Endothelial cell of umbilical vein (primary cell): ENCODE measurements around the gene KBTBD3. TPM values are rescaled to one million over a fixed set of nuclear protein-coding genes. Genes with fewer than 3 reads are reported as not detected.

Experiments used
- BruUV-seq: library from RNA; stranded (reverse); fragments of 400-500 nt; replicated peaks from 2 replicates; lab custom pipeline; 2021; lab: Mats Ljungman, UMichigan
- CTCF ChIA-PET: fragments of 300-600, 350-600 bp; sonication (Branson Sonifier 250); formaldehyde crosslinking; loops from one replicate; lab custom pipeline; 2021; ENCODE audit warnings: antibody characterized with exemption, inconsistent platforms; lab: Charles Lee
- POLR2A ChIA-PET: fragments of 300-600, 350-600 bp; sonication (Branson Sonifier 250); formaldehyde crosslinking; loops from one replicate; lab custom pipeline; 2021; ENCODE audit warnings: antibody characterized with exemption, inconsistent platforms; lab: Charles Lee
- DNase-seq: peaks from one replicate; pipeline ENCODE4 v3.0.0-alpha.2; 2011; ENCODE audit warnings: low read depth, low spot score
- FAIRE-seq: peaks from 2 replicates; lab custom pipeline; 2011; peaks lifted over from hg19 to GRCh38; lab: Jason Lieb, UNC
- H2AFZ ChIP-seq: 2 replicates; pipeline ENCODE4 v1.6.0; 2012; ENCODE audit warnings: low read depth, low read length, control low read depth, inconsistent platforms
- H3K27ac ChIP-seq: 2 replicates; pipeline ENCODE4 v1.5.1; 2011; ENCODE audit warnings: low read depth, mild to moderate bottlenecking, control low read depth, low read length, moderate library complexity; ENCODE audit not compliant: insufficient read depth
- H3K27me3 ChIP-seq, 2 experiments: 2 replicates each; pipeline versions ENCODE4 v1.6.0 to v1.6.1; 2011; ENCODE audit warnings: low read length in 2 of 2, mixed read lengths in 1 of 2; ENCODE audit not compliant: control insufficient read depth in 2 of 2, insufficient read depth in 2 of 2
- H3K36me3 ChIP-seq, 2 experiments: 2 replicates in 1 of 2; 3 replicates in 1 of 2; pipeline ENCODE4 v1.5.1; 2011; ENCODE audit warnings: low read length in 2 of 2, mild to moderate bottlenecking in 1 of 2, moderate library complexity in 1 of 2; ENCODE audit not compliant: control insufficient read depth in 2 of 2, insufficient read depth in 2 of 2; ENCODE audit errors: extremely low read depth in 1 of 2
- H3K4me1 ChIP-seq: 3 replicates; pipeline ENCODE4 v1.5.1; 2011; ENCODE audit warnings: mild to moderate bottlenecking, low read length; ENCODE audit not compliant: control insufficient read depth, insufficient read depth; ENCODE audit errors: extremely low read depth
- H3K4me2 ChIP-seq: 2 replicates; pipeline ENCODE4 v1.6.1; 2011; ENCODE audit warnings: low read length, control low read depth, mixed read lengths; ENCODE audit not compliant: insufficient read depth
- H3K4me3 ChIP-seq, 3 experiments: fragments of 200-600 bp in 1 of 3; sonication (generic), shearing (Covaris generic) in 1 of 3; replicated peaks in 1 of 3; 2 replicates each; pipeline ENCODE4 v1.5.1; 2011 to 2016; ENCODE audit warnings: control low read depth in 3 of 3, low read length in 3 of 3, mild to moderate bottlenecking in 2 of 3, inconsistent platforms in 1 of 3, low read depth in 1 of 3, moderate library complexity in 1 of 3; ENCODE audit not compliant: insufficient read depth in 1 of 3
- H3K79me2 ChIP-seq: 2 replicates; pipeline ENCODE4 v1.6.0; 2012; ENCODE audit warnings: low read length, inconsistent platforms; ENCODE audit not compliant: control insufficient read depth, insufficient read depth
- H3K9ac ChIP-seq: replicated peaks from 2 replicates; pipeline ENCODE3; 2011; ENCODE audit warnings: low read length, control low read depth; ENCODE audit not compliant: insufficient read depth; ENCODE audit errors: extremely low read depth
- H3K9me1 ChIP-seq: replicated peaks from 3 replicates; pipeline ENCODE4 v1.6.0; 2011; ENCODE audit warnings: mild to moderate bottlenecking, low read length; ENCODE audit not compliant: control insufficient read depth, insufficient read depth; ENCODE audit errors: extremely low read depth
- H3K9me3 ChIP-seq: replicated peaks from 2 replicates; pipeline ENCODE4 v1.5.1; 2012; ENCODE audit warnings: low read length, inconsistent platforms; ENCODE audit not compliant: control insufficient read depth, insufficient read depth
- H4K20me1 ChIP-seq: replicated peaks from 2 replicates; pipeline ENCODE3; 2011; ENCODE audit warnings: mild to moderate bottlenecking, low read length; ENCODE audit not compliant: control insufficient read depth, insufficient read depth; ENCODE audit errors: extremely low read depth
- EZH2 ChIP-seq: IDR thresholded peaks from 2 replicates; pipeline ENCODE4 v1.6.1; 2012; ENCODE audit warnings: borderline replicate concordance, low read depth, mild to moderate bottlenecking, moderate library complexity, low read length, inconsistent platforms; ENCODE audit not compliant: severe bottlenecking
- FOS ChIP-seq: IDR thresholded peaks from 2 replicates; pipeline ENCODE4 v1.6.1; 2011; ENCODE audit warnings: mild to moderate bottlenecking, low read length, moderate library complexity, borderline replicate concordance; ENCODE audit not compliant: insufficient read depth
- GATA2 ChIP-seq: IDR thresholded peaks from 2 replicates; pipeline ENCODE4 v1.7.0; 2011; ENCODE audit warnings: low read depth, mild to moderate bottlenecking, moderate library complexity, mixed read lengths, low read length; ENCODE audit not compliant: insufficient read length, insufficient read depth
- JUN ChIP-seq: IDR thresholded peaks from 2 replicates; pipeline ENCODE4 v1.6.1; 2011; ENCODE audit warnings: borderline replicate concordance, low read depth; ENCODE audit not compliant: insufficient read length, insufficient read depth
- MYC ChIP-seq: IDR thresholded peaks from one replicate; pipeline ENCODE4 v1.6.1; 2011; ENCODE audit warnings: mild to moderate bottlenecking, low read depth, low read length
- POLR2A ChIP-seq: IDR thresholded peaks from 2 replicates; pipeline ENCODE4 v1.6.1; 2012; ENCODE audit warnings: low read depth, mild to moderate bottlenecking, control low read depth, low read length
- POLR2AphosphoS5 ChIP-seq: IDR thresholded peaks from 2 replicates; pipeline ENCODE4 v1.6.1; 2012; ENCODE audit warnings: low read depth, mild to moderate bottlenecking, control low read depth, low read length, moderate library complexity; ENCODE audit not compliant: insufficient read depth
- dilution Hi-C: fragments of 300-500 bp; cut with MboI; formaldehyde crosslinking; loops from one replicate; pipeline ENCODE4 v1.15.0; 2019; ENCODE audit warnings: low sequenced_read_pairs; ENCODE audit not compliant: extremely low pct_ligation_motif_present
- intact Hi-C: fragments of 100-400 bp; cut with micrococcal nuclease; formaldehyde crosslinking; loops from one replicate; pipeline ENCODE4 v1.10.0; 2022
- polyA plus RNA-seq, 4 experiments: library from polyadenylated mRNA; depleted of rRNA in 3 of 4; stranded (reverse) in 3 of 4; unstranded in 1 of 4; fragments of >200 nt; gene quantifications; 2 replicates each; pipeline versions ENCODE4 v1.2.1 to v1.2.3, GENCODE V29; 2011 to 2012; ENCODE audit warnings: missing spikeins in 1 of 4
- total RNA-seq: library from RNA; stranded (reverse); gene quantifications from 2 replicates; pipeline ENCODE4 v1.2.3, GENCODE V29; 2021
- TF ChIP-seq, protein P1 (sequence below), 2 donors: IDR thresholded peaks; 1 replicate in 1 of 2; 2 replicates in 1 of 2; pipeline ENCODE4 v1.5.1; 2011; ENCODE audit warnings: low read length in 2 of 2, mild to moderate bottlenecking in 2 of 2, moderate library complexity in 2 of 2, control low read depth in 1 of 2, inconsistent platforms in 1 of 2, low read depth in 1 of 2; ENCODE audit not compliant: insufficient read depth in 1 of 2; ENCODE audit errors: extremely low read depth in 1 of 2
- TF ChIP-seq, protein P2 (sequence below): IDR thresholded peaks from 2 replicates; pipeline ENCODE4 v1.6.1; 2011; ENCODE audit not compliant: insufficient read depth, insufficient read length

The KBTBD3 gene
- total and polyA plus RNA-seq, 2 donors (not counting 3 experiments of a cell fraction or from before 2014, with no cell fraction given), result 0.76 to 2.4 TPM

DNA sequence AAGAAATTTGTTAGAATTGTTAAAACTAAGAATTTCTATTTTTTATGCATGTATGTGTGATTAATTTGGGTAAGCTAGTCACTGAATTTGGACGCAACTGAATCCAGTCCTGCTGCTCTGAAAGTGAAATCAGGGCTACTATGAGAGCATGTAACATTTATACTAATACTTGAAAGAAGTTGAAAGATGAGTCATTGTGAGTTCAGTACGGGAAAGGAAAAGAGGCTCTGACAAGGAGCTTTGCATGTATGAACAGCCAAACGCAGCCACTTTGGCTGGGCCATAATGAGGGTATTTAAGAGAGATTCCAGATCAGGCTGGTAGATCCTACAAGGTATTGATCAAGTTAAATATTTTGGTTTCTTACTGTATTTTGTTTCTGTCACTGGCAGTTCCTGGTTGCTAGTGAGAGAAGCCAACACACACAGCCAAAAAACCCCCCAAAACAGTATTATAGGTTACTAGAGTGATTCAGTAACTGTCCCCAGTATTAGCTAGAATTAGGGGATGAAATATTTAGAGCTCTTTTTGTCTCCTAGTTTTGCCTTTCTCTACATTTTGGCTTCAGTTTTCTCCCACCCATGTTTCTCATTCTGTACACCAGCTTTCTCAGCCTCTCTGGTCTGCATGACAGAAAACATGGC is 14.5 kb upstream of the KBTBD3 start:
- intact Hi-C loops, result no loop called here
- H3K27ac ChIP-seq, result no peak overlapping the region
- dilution Hi-C loops, result no loop called here

DNA sequence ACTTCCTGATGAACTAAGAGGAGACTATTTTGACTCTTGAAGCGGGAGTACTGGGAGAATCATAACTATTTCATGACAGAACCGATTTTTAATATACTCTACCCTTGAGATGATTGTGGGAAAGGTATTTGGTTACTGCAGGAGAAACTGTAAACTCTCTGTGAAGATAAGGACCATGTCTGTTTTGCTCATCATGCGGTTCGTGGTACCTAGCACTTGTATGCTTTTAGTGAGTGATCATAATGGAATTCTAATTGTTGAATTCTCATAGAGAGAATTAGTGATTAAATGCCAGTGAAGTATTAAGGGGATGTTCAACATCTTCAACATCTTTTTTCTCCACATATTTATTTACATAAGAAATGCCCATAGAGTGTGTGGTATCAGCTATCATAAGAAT is 11.7 kb upstream of the KBTBD3 start:
- Histone ChIP-seq H3K9me1 (no peaks in the 10 kb centered on the region), H3K4me1 (no peaks in the 10 kb centered on the region), H3K4me3 (no peak overlapping the region), H2AFZ (no peak overlapping the region), H3K9ac (no peak overlapping the region), H3K9me3 (no peaks in the 10 kb centered on the region), H3K4me2 (no peak overlapping the region), H3K79me2 (peaks cover 48% of the 10 kb centered on the region), H4K20me1 (peaks cover 3% of the 10 kb centered on the region), H3K27me3 (no peaks in the 10 kb centered on the region), H3K27ac (no peak overlapping the region), H3K36me3 (peaks cover 5 to 11% of the 10 kb centered on the region in 2 experiments)
- TF ChIP-seq, protein P1, sequence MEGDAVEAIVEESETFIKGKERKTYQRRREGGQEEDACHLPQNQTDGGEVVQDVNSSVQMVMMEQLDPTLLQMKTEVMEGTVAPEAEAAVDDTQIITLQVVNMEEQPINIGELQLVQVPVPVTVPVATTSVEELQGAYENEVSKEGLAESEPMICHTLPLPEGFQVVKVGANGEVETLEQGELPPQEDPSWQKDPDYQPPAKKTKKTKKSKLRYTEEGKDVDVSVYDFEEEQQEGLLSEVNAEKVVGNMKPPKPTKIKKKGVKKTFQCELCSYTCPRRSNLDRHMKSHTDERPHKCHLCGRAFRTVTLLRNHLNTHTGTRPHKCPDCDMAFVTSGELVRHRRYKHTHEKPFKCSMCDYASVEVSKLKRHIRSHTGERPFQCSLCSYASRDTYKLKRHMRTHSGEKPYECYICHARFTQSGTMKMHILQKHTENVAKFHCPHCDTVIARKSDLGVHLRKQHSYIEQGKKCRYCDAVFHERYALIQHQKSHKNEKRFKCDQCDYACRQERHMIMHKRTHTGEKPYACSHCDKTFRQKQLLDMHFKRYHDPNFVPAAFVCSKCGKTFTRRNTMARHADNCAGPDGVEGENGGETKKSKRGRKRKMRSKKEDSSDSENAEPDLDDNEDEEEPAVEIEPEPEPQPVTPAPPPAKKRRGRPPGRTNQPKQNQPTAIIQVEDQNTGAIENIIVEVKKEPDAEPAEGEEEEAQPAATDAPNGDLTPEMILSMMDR (IDR thresholded peaks at IDR 0.05; ENCODE audit: extremely low read depth in 1 of 2, insufficient read depth in 1 of 2, low read depth in 1 of 2, low read length in 2 of 2), result no peak
- TF ChIP-seq MYC, result no peak
- no peak for TF ChIP-seq FOS
- TF ChIP-seq GATA2, result no peak
- TF ChIP-seq JUN, result no peak
- no peak for TF ChIP-seq POLR2A
- no peak for TF ChIP-seq EZH2
- TF ChIP-seq POLR2AphosphoS5, result no peak
- TF ChIP-seq, protein P2, sequence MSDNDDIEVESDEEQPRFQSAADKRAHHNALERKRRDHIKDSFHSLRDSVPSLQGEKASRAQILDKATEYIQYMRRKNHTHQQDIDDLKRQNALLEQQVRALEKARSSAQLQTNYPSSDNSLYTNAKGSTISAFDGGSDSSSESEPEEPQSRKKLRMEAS, result no peak
- ChIA-PET CTCF (no interaction called here), POLR2A (no interaction called here)
- no peak for DNase-seq
- intact Hi-C loops (loop anchor here (1.0 to 10.0 kb wide), 3 partner anchors 44 to 1456 kb away; partner anchors contain the start of gene GUCY1A2), dilution Hi-C loops (no loop called here)
- no TSS peak for BruUV-seq
- FAIRE-seq, result no peak

More for the DNA sequence above, 14.5 kb upstream of the KBTBD3 start:
- Histone ChIP-seq H3K9me3 (no peaks in the 10 kb centered on the region), H3K9ac (no peak overlapping the region), H3K4me1 (no peaks in the 10 kb centered on the region), H3K27me3 (no peaks in the 10 kb centered on the region), H2AFZ (no peak overlapping the region), H3K4me2 (no peak overlapping the region), H3K79me2 (peaks cover 32% of the 10 kb centered on the region), H4K20me1 (peaks cover 3% of the 10 kb centered on the region), H3K9me1 (no peaks in the 10 kb centered on the region), H3K36me3 (peaks cover 13 to 16% of the 10 kb centered on the region in 2 experiments), H3K4me3 (no peak overlapping the region)
- FAIRE-seq, result no peak
- peak; percentile 32 for DNase-seq
- ChIA-PET POLR2A (interaction anchor here (0.6 to 1.0 kb wide), 2 partner anchors 14 to 1949 kb away, joined by 3 read pairs; partner anchors contain the start of genes AASDHPPT and KBTBD3), CTCF (interaction anchor here (1.0 to 1.7 kb wide), 5 partner anchors 9 to 42 kb away, joined by 3 to 5 read pairs (median 4); partner anchors contain the start of genes AASDHPPT and KBTBD3)
- BruUV-seq, result no TSS peak
- no peak for TF ChIP-seq EZH2
- TF ChIP-seq JUN, result peak; percentile 28
- TF ChIP-seq FOS, result peak; percentile 47
- no peak for TF ChIP-seq MYC
- TF ChIP-seq POLR2A, result no peak
